Activated CD4-positive, alpha-beta T cell treated with anti-CD3 and anti-CD28 coated beads, Interleukin-2, amount 10 ng/mL, durations not matched to agents 7 days and 5 days (primary cell): ENCODE data around the gene MOB1B. TPM values are rescaled to one million over a fixed set of nuclear protein-coding genes. Genes with fewer than 3 reads are reported as not detected.

Source experiments
- CTCF ChIA-PET: fragments of 350-600 bp; sonication (Branson Sonifier 250); formaldehyde crosslinking; loops from one replicate; lab custom pipeline; 2021; ENCODE audit warnings: antibody characterized with exemption; lab: Charles Lee
- POLR2A ChIA-PET: fragments of 350-600 bp; sonication (Branson Sonifier 250); formaldehyde crosslinking; loops from one replicate; lab custom pipeline; 2021; ENCODE audit warnings: antibody characterized with exemption; lab: Charles Lee
- DNase-seq: peaks from one replicate; pipeline ENCODE4 v3.0.0-alpha.2; 2020
- H3K27ac Mint-ChIP-seq: one replicate; pipeline ENCODE4 v1.8.0; 2021; ENCODE audit warnings: mild to moderate bottlenecking, moderate library complexity, mixed read lengths
- H3K27me3 Mint-ChIP-seq: one replicate; pipeline ENCODE4 v1.8.0; 2021; ENCODE audit warnings: mixed read lengths
- H3K36me3 Mint-ChIP-seq: one replicate; pipeline ENCODE4 v1.8.0; 2021; ENCODE audit warnings: low read depth, mixed read lengths
- H3K4me1 Mint-ChIP-seq: one replicate; pipeline ENCODE4 v1.8.0; 2021; ENCODE audit warnings: mixed read lengths
- H3K4me3 Mint-ChIP-seq: one replicate; pipeline ENCODE4 v1.8.0; 2021; ENCODE audit warnings: mild to moderate bottlenecking, moderate library complexity, mixed read lengths
- H3K9me3 Mint-ChIP-seq: one replicate; pipeline ENCODE4 v1.8.0; 2021; ENCODE audit warnings: mixed read lengths
- total RNA-seq, 2 experiments: library from RNA; stranded (reverse); gene quantifications; one replicate each; pipeline ENCODE4 v1.2.3, GENCODE V29; 2021

MOB1B gene
- total RNA-seq, 2 experiments from 2014 or later, result 14.5 to 18.1 TPM

GRCh38 chr4:70915874-70916559 is 13.8 kb downstream of the MOB1B start:
- ChIA-PET POLR2A (no interaction called here), CTCF (interaction anchor here (0.6 to 2.5 kb wide), 5 partner anchors 8 to 264 kb away, joined by 3 to 11 read pairs (median 4); no protein-coding TSS in a partner anchor)
- Mint-ChIP-seq H3K36me3 (peaks cover 32% of the 10 kb centered on the region), H3K27ac (no peak overlapping the region), H3K27me3 (no peaks in the 10 kb centered on the region), H3K4me3 (no peak overlapping the region), H3K4me1 (no peaks in the 10 kb centered on the region), H3K9me3 (peaks cover 18% of the 10 kb centered on the region)
- DNase-seq, result no peak

- ChIA-PET CTCF (no interaction called here), POLR2A (no interaction called here)
- DNase-seq, result no peak
- Mint-ChIP-seq H3K4me1 (peaks cover 8% of the 10 kb centered on the region), H3K27me3 (no peaks in the 10 kb centered on the region), H3K9me3 (peaks cover 18% of the 10 kb centered on the region), H3K36me3 (peaks cover 24% of the 10 kb centered on the region), H3K4me3 (no peak overlapping the region), H3K27ac (no peak overlapping the region)
These were observed 18.4 kb downstream of the MOB1B start for GRCh38 chr4:70920592-70920991.

- Mint-ChIP-seq H3K36me3 (peaks cover 15% of the 10 kb centered on the region), H3K27ac (no peak overlapping the region), H3K4me1 (peaks cover 37% of the 10 kb centered on the region), H3K27me3 (no peaks in the 10 kb centered on the region), H3K4me3 (no peak overlapping the region), H3K9me3 (peaks cover 4% of the 10 kb centered on the region)
- DNase-seq, result no peak
- POLR2A ChIA-PET, result interaction anchor here (0.7 kb wide), 1 partner anchor 95 kb away, joined by 3 read pairs; no protein-coding TSS in a partner anchor
- CTCF ChIA-PET, result interaction anchor here (0.9 to 2.4 kb wide), 3 partner anchors 10 to 19 kb away, joined by 3 to 11 read pairs (median 5); no protein-coding TSS in a partner anchor
These were observed 23.2 kb downstream of the MOB1B start for GRCh38 chr4:70925418-70925817.

DNA sequence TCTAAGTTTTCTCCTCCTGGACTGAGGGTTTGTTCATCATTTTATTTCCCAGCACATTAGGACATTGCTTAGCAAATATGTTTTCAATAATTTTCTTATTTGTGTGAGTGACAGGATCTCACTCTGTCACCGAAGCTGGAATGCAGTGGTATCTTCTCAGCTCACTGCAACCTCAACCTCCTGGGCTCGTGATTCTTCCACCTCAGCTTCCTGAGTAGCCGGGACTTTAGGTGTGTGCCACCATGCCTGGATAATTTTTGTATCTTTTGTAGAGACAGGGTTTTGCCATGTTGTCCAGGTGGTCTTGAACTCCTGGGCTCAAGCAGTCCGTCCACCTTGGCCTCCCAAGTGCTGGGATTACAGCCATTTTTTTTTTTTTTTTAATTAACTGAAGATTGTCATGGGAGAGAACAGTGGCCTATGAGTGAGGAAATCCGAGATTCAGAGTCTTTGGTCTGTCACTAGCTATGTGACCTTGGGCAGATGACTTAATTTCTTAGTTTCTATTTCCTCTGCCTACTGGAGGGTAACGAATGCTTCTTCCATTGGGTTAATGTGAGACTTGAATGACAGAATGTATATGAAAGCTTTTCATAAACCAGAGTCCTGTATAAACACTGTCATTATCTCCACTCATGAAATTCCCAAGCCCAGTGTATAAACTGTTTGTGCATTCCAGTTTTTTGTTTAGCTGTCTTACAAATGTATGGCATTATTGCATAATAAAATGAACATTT is 23.9 kb downstream of the MOB1B start:
- ChIA-PET POLR2A (no interaction called here), CTCF (interaction anchor here (0.9 to 2.4 kb wide), 2 partner anchors 10 to 20 kb away, joined by 3 to 11 read pairs; no protein-coding TSS in a partner anchor)
- DNase-seq, result no peak

DNA sequence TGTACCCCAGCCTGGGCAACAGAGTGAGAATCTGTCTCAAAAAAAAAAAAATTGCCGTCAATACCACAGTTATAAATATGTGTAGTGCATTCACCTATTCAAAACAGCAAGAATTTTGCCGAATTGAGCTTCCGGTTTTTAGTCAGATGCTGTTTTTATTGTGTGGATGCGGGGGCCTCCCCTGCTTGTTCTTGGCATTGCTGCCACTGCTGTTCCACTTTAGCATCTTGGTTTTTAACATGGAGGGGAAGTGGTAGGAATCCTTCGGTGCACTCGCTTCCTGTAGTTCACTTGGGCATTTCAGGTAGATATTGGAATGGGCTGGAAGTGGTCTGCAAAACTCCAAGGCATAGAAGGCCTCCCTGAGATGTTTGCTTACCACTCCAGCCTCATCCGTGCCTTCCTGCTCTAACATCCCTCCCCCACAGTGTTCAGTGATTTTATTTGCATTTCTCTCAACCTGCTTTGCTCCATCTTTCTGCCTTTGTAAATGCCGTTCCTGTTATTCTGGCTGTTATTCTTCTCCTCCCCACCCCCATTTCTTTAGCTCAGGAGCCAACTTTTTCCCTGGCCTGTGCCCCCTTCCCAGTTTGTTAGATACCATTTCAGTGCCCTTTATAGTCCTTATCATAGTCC is 25.5 kb downstream of the MOB1B start:
- Mint-ChIP-seq H3K9me3 (peaks cover under 1% of the 10 kb centered on the region), H3K4me1 (peaks cover 43% of the 10 kb centered on the region), H3K27me3 (no peaks in the 10 kb centered on the region), H3K36me3 (peaks cover 4% of the 10 kb centered on the region), H3K27ac (peak overlapping the region; percentile 73), H3K4me3 (peak overlapping the region; percentile 32)
- peak; percentile 35 for DNase-seq
- POLR2A ChIA-PET, result no interaction called here
- CTCF ChIA-PET, result interaction anchor here (0.6 to 2.4 kb wide), 4 partner anchors 12 to 350 kb away, joined by 3 to 11 read pairs (median 4); no protein-coding TSS in a partner anchor

More for the DNA sequence above, 23.9 kb downstream of the MOB1B start:
- H3K36me3 Mint-ChIP-seq, result peaks cover 10% of the 10 kb centered on the region
- H3K9me3 Mint-ChIP-seq, result no peaks in the 10 kb centered on the region
- H3K27me3 Mint-ChIP-seq, result no peaks in the 10 kb centered on the region
- H3K4me3 Mint-ChIP-seq, result peak overlapping the region; percentile 1
- peak overlapping the region; percentile 75 for H3K27ac Mint-ChIP-seq
- H3K4me1 Mint-ChIP-seq, result peaks cover 43% of the 10 kb centered on the region

DNA sequence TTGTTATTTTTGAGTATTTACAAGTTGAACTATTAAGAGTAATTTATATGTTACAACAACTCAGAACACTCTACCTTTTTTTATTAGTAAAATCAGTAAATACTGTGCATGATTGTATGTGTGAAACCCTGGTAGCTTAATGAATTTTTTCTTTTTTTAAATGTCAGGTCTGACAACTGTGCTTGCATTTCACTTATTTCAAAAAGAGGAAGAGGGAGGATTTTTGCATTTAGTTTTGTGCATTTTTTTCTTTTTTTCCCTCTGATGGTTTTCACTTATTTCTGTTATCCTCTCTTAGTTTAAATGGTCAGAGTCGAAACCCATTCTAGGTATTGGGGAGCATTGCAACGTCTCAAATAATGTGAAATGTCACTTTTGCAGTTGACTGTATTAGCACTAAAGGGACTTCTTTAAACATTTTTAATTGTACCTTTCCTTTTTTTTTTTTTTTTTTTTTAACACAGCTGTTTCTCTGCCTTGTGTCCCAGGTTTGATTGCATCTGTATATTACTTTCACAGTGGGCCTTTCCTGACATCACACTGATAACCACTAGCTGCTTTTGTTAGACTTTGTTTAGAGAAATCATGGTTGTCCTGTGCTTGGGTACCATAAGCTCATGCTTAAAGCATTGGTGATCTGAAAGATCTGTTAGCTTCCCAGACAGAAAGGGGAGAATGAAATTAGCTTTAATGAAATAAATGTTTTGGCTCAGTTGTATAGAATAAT is 28.5 kb downstream of the MOB1B start:
- H3K9me3 Mint-ChIP-seq, result peaks cover 5% of the 10 kb centered on the region
- no peaks in the 10 kb centered on the region for H3K27me3 Mint-ChIP-seq
- CTCF ChIA-PET, result no interaction called here
- peaks cover 4% of the 10 kb centered on the region for H3K36me3 Mint-ChIP-seq
- POLR2A ChIA-PET, result no interaction called here
- no peak for DNase-seq
- peaks cover 37% of the 10 kb centered on the region for H3K4me1 Mint-ChIP-seq
- no peak overlapping the region for H3K27ac Mint-ChIP-seq
- H3K4me3 Mint-ChIP-seq, result no peak overlapping the region

DNA sequence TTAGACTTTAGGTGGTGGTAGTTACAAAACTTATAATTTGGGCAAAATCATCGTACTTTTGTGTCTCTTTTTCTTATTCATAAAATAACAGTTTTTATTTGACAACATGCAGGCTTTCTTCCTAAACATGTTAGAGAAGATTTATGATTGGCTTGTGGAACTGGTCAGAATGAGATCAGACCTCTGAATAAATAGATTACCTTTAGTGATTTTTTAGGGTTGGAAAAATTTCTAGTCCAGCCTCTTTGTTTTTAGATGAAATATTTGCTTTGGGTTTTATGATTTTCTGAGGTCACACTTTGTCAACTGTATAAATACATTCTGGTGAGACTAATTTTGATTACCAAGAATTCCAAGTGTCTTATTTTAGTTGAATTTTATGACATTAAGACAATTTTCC is 29.2 kb downstream of the MOB1B start:
- Mint-ChIP-seq H3K4me3 (no peak overlapping the region), H3K4me1 (peaks cover 34% of the 10 kb centered on the region), H3K27ac (no peak overlapping the region), H3K27me3 (no peaks in the 10 kb centered on the region), H3K9me3 (peaks cover 5% of the 10 kb centered on the region), H3K36me3 (peaks cover 4% of the 10 kb centered on the region)
- POLR2A ChIA-PET, result no interaction called here
- no peak for DNase-seq
- CTCF ChIA-PET, result no interaction called here

- CTCF ChIA-PET, result no interaction called here
- H3K4me3 Mint-ChIP-seq, result no peak overlapping the region
- POLR2A ChIA-PET, result no interaction called here
- H3K27ac Mint-ChIP-seq, result no peak overlapping the region
- no peaks in the 10 kb centered on the region for H3K27me3 Mint-ChIP-seq
- H3K9me3 Mint-ChIP-seq, result peaks cover 5% of the 10 kb centered on the region
- peaks cover 3% of the 10 kb centered on the region for H3K36me3 Mint-ChIP-seq
- no peak for DNase-seq
- H3K4me1 Mint-ChIP-seq, result peaks cover 27% of the 10 kb centered on the region
These were observed 30.8 kb downstream of the MOB1B start for GRCh38 chr4:70932984-70933383.

DNA sequence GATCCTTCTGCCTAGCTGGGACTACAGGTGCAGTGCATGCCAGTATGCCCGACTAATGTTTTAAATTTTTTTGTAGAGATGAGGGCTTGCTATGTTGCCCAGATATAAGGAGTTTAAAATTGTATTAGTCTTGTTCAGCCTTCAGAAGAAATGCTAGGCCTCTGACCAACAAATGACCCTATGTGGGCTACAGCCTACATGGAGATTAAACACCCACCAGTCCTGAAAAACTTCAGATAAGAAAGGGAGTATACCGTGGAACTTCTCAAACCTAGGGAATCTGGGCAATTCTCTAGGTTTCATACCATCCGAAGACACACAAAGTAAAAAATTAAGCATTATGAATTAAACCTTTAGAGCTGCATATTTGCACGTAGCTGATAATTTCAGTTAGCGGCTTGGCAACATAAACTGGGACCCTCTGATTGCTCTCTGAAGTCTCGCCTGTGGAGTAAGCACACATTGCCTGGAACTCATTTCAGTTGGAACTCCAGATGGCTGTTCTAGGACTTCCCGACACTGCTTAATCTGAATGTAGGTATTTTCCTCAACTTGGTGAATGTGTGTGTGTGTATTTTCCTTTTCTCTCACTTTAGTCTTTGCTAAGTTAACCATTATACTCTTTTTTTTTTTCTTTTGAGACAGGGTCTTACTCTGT is 33.0 kb downstream of the MOB1B start:
- Mint-ChIP-seq H3K27me3 (no peaks in the 10 kb centered on the region), H3K4me1 (peaks cover 25% of the 10 kb centered on the region), H3K4me3 (no peak overlapping the region), H3K9me3 (peaks cover 5% of the 10 kb centered on the region), H3K27ac (no peak overlapping the region), H3K36me3 (peaks cover 2% of the 10 kb centered on the region)
- DNase-seq, result no peak
- ChIA-PET CTCF (interaction anchor here (0.6 kb wide), 1 partner anchor 53 kb away, joined by 3 read pairs; no protein-coding TSS in a partner anchor), POLR2A (no interaction called here)

DNA sequence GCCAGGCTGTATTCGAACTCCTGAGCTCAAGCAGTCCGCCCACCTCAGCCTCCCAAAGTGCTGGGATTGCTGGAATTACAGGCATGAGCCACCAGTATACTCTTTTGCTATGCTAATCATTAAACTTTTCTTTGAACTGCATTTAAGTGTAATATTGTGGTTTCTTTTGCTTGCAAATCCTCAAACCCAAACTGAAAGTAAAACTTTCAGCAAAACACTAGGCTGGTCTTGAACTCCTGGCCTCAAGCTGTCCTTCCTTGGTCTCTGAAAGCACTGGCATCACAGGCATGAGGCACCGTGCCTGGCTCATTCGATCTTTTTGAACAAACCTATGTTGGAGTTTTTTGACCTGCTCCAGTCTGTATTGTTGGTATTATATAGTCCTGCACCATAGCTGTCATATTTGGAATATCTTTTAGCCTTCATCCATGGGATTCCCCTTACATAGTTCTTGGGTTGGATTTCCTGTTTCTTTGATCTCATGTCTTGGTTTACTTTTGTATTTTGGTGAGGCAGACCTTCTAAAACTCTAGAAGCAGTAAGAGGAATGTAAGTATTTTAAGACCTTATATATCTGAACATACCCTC is 34.1 kb downstream of the MOB1B start:
- no peak overlapping the region for H3K4me3 Mint-ChIP-seq
- ChIA-PET POLR2A (no interaction called here), CTCF (interaction anchor here (0.7 kb wide), 1 partner anchor 68 kb away, joined by 3 read pairs; no protein-coding TSS in a partner anchor)
- H3K36me3 Mint-ChIP-seq, result peaks cover 2% of the 10 kb centered on the region
- peak overlapping the region; percentile 33 for H3K27ac Mint-ChIP-seq
- H3K27me3 Mint-ChIP-seq, result no peaks in the 10 kb centered on the region
- DNase-seq, result peak; percentile 23
- H3K4me1 Mint-ChIP-seq, result peaks cover 17% of the 10 kb centered on the region
- peaks cover 5% of the 10 kb centered on the region for H3K9me3 Mint-ChIP-seq

DNA sequence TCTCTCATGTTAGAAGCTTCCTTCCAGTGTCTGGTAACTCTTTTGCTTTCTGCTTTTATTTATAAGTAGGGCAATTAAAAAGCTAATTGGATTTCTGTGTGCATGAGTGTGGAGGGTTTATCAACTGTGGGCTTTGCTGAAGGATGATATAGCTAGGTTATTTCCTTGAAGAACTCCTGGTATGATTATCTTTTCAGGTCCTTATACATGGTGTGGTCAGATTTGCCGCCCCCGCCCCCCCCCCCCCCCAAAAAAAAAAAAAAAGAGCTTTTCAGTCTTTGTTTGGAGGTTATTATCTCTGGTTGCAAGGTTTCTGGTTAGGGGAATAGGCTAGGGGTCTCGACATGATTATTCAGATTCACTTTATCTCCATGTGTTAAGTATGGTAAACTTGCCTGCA is 35.9 kb downstream of the MOB1B start:
- Mint-ChIP-seq H3K4me3 (no peak overlapping the region), H3K27ac (no peak overlapping the region), H3K9me3 (peaks cover 2% of the 10 kb centered on the region), H3K27me3 (no peaks in the 10 kb centered on the region), H3K36me3 (peaks cover 4% of the 10 kb centered on the region), H3K4me1 (peaks cover 17% of the 10 kb centered on the region)
- ChIA-PET CTCF (no interaction called here), POLR2A (no interaction called here)
- no peak for DNase-seq
